PC-3 (cell line): ENCODE measurements around the gene CLSTN3. TPM values are rescaled to one million over a fixed set of nuclear protein-coding genes. Genes with fewer than 3 reads are reported as not detected.

Experiments used
- ATAC-seq: fragments of 200-7000 bp; cut with Tn5 transposase; 2 replicates; pipeline ENCODE4 v1.9.1; 2020; ENCODE audit warnings: mild to moderate bottlenecking, moderate library complexity
- Bru-seq: library from RNA; stranded (reverse); fragments of 400-500 nt; gene quantifications from one replicate; lab custom pipeline; 2021; lab: Mats Ljungman, UMichigan
- BruChase-seq, 2 experiments: library from RNA; stranded (reverse); fragments of 400-500 nt; gene quantifications; one replicate each; lab custom pipeline; 2021; lab: Mats Ljungman, UMichigan
- BruUV-seq: library from RNA; stranded (reverse); fragments of 400-500 nt; replicated peaks from 2 replicates; lab custom pipeline; 2021; lab: Mats Ljungman, UMichigan
- CTCF ChIA-PET: fragments of 300-600 bp; sonication (Branson Sonifier 250); formaldehyde crosslinking; loops from one replicate; lab custom pipeline; 2022; ENCODE audit warnings: antibody characterized with exemption; lab: Charles Lee
- POLR2A ChIA-PET: fragments of 300-600 bp; sonication (Branson Sonifier 250); formaldehyde crosslinking; loops from one replicate; lab custom pipeline; 2022; ENCODE audit warnings: antibody characterized with exemption; ENCODE audit not compliant: unreplicated experiment; lab: Charles Lee
- DNase-seq: peaks from one replicate; pipeline ENCODE4 v3.0.0-alpha.2; 2015
- H2AFZ ChIP-seq: fragments of 300-600 bp; sonication (generic); 2 replicates; pipeline ENCODE4 v1.6.0; 2016; ENCODE audit warnings: antibody characterized with exemption, low read length
- H3F3A ChIP-seq: fragments of 300-600 bp; sonication (generic); one replicate; pipeline ENCODE4 v1.6.0; 2017; ENCODE audit warnings: antibody characterized with exemption, low read length, control low read depth, mild to moderate bottlenecking; ENCODE audit not compliant: unreplicated experiment
- H3K27ac ChIP-seq: fragments of 300-600 bp; sonication (generic); 2 replicates; pipeline ENCODE4 v1.5.1; 2016; ENCODE audit warnings: mild to moderate bottlenecking, low read length
- H3K27me3 ChIP-seq: fragments of 300-600 bp; sonication (generic); 2 replicates; pipeline ENCODE4 v1.6.1; 2016; ENCODE audit warnings: low read length, mixed read lengths
- H3K36me3 ChIP-seq: fragments of 300-600 bp; sonication (generic); 2 replicates; pipeline ENCODE4 v1.6.1; 2016; ENCODE audit warnings: low read depth, mixed run types, low read length, mixed read lengths
- H3K4me1 ChIP-seq: fragments of 300-600 bp; sonication (generic); 2 replicates; pipeline ENCODE4 v1.5.1; 2016; ENCODE audit warnings: low read length; ENCODE audit not compliant: insufficient read depth
- H3K4me2 ChIP-seq: fragments of 300-600 bp; sonication (generic); 2 replicates; pipeline ENCODE4 v1.6.0; 2016; ENCODE audit warnings: low read length
- H3K4me3 ChIP-seq: fragments of 300-600 bp; sonication (generic); 2 replicates; pipeline ENCODE4 v1.5.1; 2016; ENCODE audit warnings: mild to moderate bottlenecking, low read length, mixed read lengths
- H3K79me2 ChIP-seq: fragments of 300-600 bp; sonication (generic); 2 replicates; pipeline ENCODE4 v1.6.1; 2017; ENCODE audit warnings: low read length, mixed read lengths
- H3K9ac ChIP-seq: fragments of 300-600 bp; sonication (generic); 2 replicates; pipeline ENCODE4 v1.6.0; 2016; ENCODE audit warnings: mild to moderate bottlenecking, low read length
- H3K9me2 ChIP-seq: fragments of 300-600 bp; sonication (generic); replicated peaks from 2 replicates; pipeline ENCODE4 v1.6.1; 2016; ENCODE audit warnings: mixed run types, low read length, mixed read lengths
- H3K9me3 ChIP-seq: fragments of 300-600 bp; sonication (generic); 2 replicates; pipeline ENCODE4 v1.6.1; 2016; ENCODE audit warnings: low read length, mixed read lengths
- H4K20me1 ChIP-seq: fragments of 300-600 bp; sonication (generic); 2 replicates; pipeline ENCODE4 v1.6.1; 2016; ENCODE audit warnings: low read length, mixed read lengths
- EZH2 ChIP-seq: fragments of 300-600 bp; sonication (generic); IDR thresholded peaks from one replicate; pipeline ENCODE4 v1.6.1; 2017; ENCODE audit warnings: antibody characterized with exemption, mild to moderate bottlenecking, low read length; ENCODE audit not compliant: unreplicated experiment
- EZH2phosphoT487 ChIP-seq: fragments of 300-600 bp; sonication (generic); IDR thresholded peaks from 2 replicates; pipeline ENCODE4 v1.6.1; 2018; ENCODE audit warnings: mild to moderate bottlenecking, antibody characterized with exemption, low read length, borderline replicate concordance
- intact Hi-C: fragments of 100-400 bp; cut with micrococcal nuclease; formaldehyde crosslinking; loops from 2 replicates; pipeline ENCODE4 v1.9.0; 2023
- long read RNA-seq: library from polyadenylated mRNA; unstranded; transcript quantifications from one replicate; pipeline ENCODE4 v2.0.0, GENCODE V29; 2021; ENCODE audit not compliant: unreplicated experiment
- total RNA-seq: library from RNA; depleted of rRNA; stranded (reverse); fragments of >200 nt; gene quantifications from 2 replicates; pipeline ENCODE4 v1.2.3, GENCODE V29; 2014; rRNA removed
- TF ChIP-seq, protein P1 (sequence below): fragments of 300-600 bp; sonication (generic); conservative IDR thresholded peaks from 2 replicates; pipeline ENCODE4 v1.5.1; 2017; ENCODE audit warnings: antibody characterized with exemption, low read depth, mild to moderate bottlenecking, low read length

The CLSTN3 gene
- total RNA-seq: 10.9 and 14.2 TPM in 2 replicates
- percentile 52 among the genes with signal in this experiment for Bru-seq, nascent RNA
- percentile 63 among the genes with signal in this experiment for BruChase-seq, experiment 1, labeled RNA remaining after a 6-hour chase
- percentile 58 among the genes with signal in this experiment for BruChase-seq, experiment 2, labeled RNA remaining after a 2-hour chase
- long read RNA-seq, full-length matches to known transcripts: 4 of 11 reads
- long read RNA-seq, partial matches to known transcripts: 4 of 11 reads
- long read RNA-seq, other reads (novel, unspliced or antisense): 3 of 11 reads

DNA sequence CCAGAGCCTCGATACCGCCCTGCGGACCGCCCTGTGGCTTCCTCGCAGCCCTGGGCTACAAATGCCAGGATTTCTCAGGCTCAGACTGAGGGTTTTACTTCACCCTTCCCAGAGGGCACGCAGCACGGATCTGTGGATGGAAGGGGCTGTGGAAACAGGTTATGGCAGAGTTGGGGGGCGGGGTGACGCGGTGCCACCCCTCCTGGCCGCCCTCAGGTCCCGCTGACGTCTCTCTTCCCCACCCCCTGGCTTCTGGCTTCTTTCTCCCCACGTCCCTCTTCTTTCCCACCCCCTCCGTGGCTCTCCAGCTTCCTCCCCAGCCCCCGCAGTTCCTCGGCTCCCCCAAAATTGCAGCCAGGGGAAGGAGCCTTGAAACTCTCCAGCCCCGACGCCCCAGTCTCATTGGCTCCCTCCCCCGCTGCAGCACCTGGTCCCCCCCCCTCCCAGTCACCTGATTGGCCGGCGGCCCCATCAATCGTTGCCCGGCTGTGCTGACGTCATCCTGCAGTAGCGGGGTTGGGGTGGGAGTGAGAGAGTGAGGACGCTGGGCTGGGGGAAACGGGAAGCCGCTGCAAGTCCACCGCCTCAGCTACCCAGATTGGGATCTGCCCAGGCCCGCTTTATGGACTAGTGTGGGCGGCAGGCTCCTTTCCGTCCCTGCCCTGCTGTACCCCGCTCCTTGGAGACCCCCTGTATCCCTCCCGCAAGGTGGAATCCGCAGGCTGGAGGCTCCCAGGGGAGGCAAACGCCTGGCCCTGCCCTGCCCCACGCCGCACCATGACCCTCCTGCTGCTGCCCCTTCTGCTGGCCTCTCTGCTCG, at the start of gene CLSTN3:
CLSTN3 (plus strand) TSS at position 500 of the 820 bp plus-strand sequence; CDS start at position 778, 278 bp downstream.
- Histone ChIP-seq H3K4me3 (peak within 1 kb of the TSS; percentile 81), H3K79me2 (no peaks in the 10 kb centered on the region), H4K20me1 (no peaks in the 10 kb centered on the region), H3F3A (no peaks in the 10 kb centered on the region), H3K36me3 (no peaks in the 10 kb centered on the region), H3K4me1 (peaks cover 7% of the 10 kb centered on the region), H3K9me2 (no peaks in the 10 kb centered on the region), H3K27ac (no peak within 1 kb of the TSS), H2AFZ (peak within 1 kb of the TSS; percentile 93), H3K27me3 (no peaks in the 10 kb centered on the region), H3K9ac (peak within 1 kb of the TSS; percentile 37; the same call in 1 of the 2 replicates), H3K9me3 (no peaks in the 10 kb centered on the region), H3K4me2 (peak within 1 kb of the TSS; percentile 91)
- ATAC-seq (peak; percentile 75), DNase-seq (peak; percentile 56)
- intact Hi-C loops: no loop called here
- TF ChIP-seq EZH2 (no peak), EZH2phosphoT487 (no peak)
- TF ChIP-seq, protein P1, sequence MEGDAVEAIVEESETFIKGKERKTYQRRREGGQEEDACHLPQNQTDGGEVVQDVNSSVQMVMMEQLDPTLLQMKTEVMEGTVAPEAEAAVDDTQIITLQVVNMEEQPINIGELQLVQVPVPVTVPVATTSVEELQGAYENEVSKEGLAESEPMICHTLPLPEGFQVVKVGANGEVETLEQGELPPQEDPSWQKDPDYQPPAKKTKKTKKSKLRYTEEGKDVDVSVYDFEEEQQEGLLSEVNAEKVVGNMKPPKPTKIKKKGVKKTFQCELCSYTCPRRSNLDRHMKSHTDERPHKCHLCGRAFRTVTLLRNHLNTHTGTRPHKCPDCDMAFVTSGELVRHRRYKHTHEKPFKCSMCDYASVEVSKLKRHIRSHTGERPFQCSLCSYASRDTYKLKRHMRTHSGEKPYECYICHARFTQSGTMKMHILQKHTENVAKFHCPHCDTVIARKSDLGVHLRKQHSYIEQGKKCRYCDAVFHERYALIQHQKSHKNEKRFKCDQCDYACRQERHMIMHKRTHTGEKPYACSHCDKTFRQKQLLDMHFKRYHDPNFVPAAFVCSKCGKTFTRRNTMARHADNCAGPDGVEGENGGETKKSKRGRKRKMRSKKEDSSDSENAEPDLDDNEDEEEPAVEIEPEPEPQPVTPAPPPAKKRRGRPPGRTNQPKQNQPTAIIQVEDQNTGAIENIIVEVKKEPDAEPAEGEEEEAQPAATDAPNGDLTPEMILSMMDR: no peak
- CTCF ChIA-PET: no interaction called here
- POLR2A ChIA-PET: no interaction called here
- BruUV-seq: no TSS peak

DNA sequence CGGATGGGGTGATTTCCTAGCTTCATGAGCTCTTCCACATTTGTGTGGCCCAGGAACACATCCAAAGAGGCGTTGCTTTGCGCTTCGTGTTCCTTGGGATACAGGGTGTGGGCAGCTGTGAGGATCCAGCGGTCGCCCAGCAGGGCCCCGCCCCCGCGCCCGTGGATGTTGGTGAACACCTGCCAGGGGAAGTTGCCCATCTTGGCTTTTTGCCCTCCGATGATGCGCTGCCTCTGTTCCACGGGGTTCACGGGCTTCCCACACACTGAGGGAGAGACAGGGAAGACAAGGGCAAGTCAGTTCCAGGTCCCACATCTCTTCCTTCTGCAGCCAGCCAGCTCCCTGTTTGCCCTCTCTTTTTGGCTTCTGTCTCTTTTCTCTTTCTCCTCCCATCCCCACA, 49.1 kb upstream of the CLSTN3 start:
- intact Hi-C loops: no loop called here
- no peaks in the 10 kb centered on the region for H4K20me1 ChIP-seq
- TF ChIP-seq EZH2phosphoT487: no peak
- TF ChIP-seq EZH2: no peak
- TF ChIP-seq, protein P1: no peak
- H3K9me2 ChIP-seq: no peaks in the 10 kb centered on the region
- H3K36me3 ChIP-seq: no peaks in the 10 kb centered on the region
- H3K4me1 ChIP-seq: peaks cover 15% of the 10 kb centered on the region; the same call in 1 of the 2 replicates
- no peak for ATAC-seq
- H3K27me3 ChIP-seq: no peaks in the 10 kb centered on the region
- H2AFZ ChIP-seq: no peak overlapping the region
- ChIA-PET CTCF (no interaction called here), POLR2A (no interaction called here)
- H3K27ac ChIP-seq: no peak overlapping the region
- no peak overlapping the region for H3K4me3 ChIP-seq
- no peak overlapping the region for H3K9ac ChIP-seq
- DNase-seq: no peak
- H3K4me2 ChIP-seq: no peak overlapping the region
- no peaks in the 10 kb centered on the region for H3K79me2 ChIP-seq
- H3K9me3 ChIP-seq: no peaks in the 10 kb centered on the region
- H3F3A ChIP-seq: no peaks in the 10 kb centered on the region
- no TSS peak for BruUV-seq
